Suprapubic skin (tissue), 4 donors: Measurements from ENCODE around the gene PRR16.

ENCODE experiments used
- CTCF ChIP-seq, 2 donors: fragments of 200-600 bp in 1 of 2; fragments of 450-650 bp in 1 of 2; sonication (generic) in 1 of 2; IDR thresholded peaks; one replicate each; pipeline ENCODE4 v1.5.1; 2016 to 2019; ENCODE audit warnings: antibody characterized with exemption in 2 of 2, mild to moderate bottlenecking in 1 of 2, moderate library complexity in 1 of 2
- POLR2A ChIP-seq, 2 donors: fragments of 450-650 bp; IDR thresholded peaks; one replicate each; pipeline ENCODE4 v1.6.1; 2017; ENCODE audit warnings: antibody characterized with exemption in 2 of 2, mild to moderate bottlenecking in 2 of 2, moderate library complexity in 2 of 2
- POLR2AphosphoS5 ChIP-seq, 3 donors: sonication (generic); formaldehyde crosslinking; IDR thresholded peaks; one replicate each; pipeline ENCODE4 v1.6.1; 2017; ENCODE audit warnings: antibody characterized with exemption in 3 of 3

- no peak for TF ChIP-seq CTCF (IDR thresholded peaks at IDR 0.05)
- no peak for TF ChIP-seq POLR2AphosphoS5 (IDR thresholded peaks at IDR 0.05)
- no peak for TF ChIP-seq POLR2A (IDR thresholded peaks at IDR 0.05)
Measured at GRCh38 chr5:120473332-120473731, 9.2 kb downstream of the PRR16 start.
